Measurements from ENCODE around the gene TRIM27.
"Not testable (repeated sequence)": the region's sequence is repeated elsewhere in the genome, so short reads cannot be mapped to it uniquely, and the experiment has no call there.

TRIM27 gene

DNA sequence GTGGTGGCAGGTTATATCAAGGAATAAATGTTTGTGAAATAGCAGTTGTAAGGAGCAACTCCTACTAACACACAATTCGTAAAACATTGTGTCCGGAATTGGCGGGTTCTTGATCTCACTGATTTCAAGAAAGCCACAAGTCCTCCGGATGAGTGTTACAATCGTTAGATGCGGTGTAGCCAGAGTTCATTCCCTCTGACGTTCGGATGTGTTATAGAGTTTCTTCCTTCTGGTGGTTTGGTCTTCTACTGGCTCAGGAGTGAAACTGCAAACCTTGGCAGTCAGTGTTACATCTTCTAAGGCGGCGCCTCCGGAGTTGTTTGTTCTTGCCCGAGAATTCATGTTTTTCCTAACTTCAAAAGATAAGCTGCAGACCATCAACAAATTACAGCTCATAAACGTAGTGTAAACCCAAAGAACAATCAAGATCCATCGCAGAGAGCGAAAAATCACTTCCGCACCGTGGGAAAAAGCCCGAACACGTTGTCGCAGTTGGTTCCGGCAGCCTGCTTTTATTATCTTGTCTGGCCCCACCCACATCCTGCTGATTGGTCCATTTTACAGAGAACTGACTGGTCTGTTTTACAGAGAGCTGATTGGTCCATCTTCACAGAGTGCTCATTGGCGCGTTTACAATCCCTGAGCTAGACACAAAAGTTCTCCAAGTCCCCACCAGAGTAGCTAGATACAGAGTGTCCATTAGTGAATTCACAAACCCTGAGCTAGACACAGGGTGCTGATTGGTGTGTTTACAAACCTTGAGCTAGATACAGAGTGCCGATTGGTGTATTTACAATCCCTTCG, 58.2 kb downstream of the TRIM27 start:
- DNase-seq (ENCODE audit: low read depth in 1 of 2, low spot score in 1 of 2), result peak in 1 of 2 donors; percentile 62

- DNase-seq (ENCODE audit: low read depth in 1 of 2, low spot score in 1 of 2), result no peak
Measured at GRCh38 chr6:28864326-28864923, 59.4 kb downstream of the TRIM27 start.

GRCh38 chr6:28863604-28864325, 60.0 kb downstream of the TRIM27 start:
- DNase-seq (ENCODE audit: low read depth in 1 of 2, low spot score in 1 of 2), result peak; percentile 89 to 91

DNA sequence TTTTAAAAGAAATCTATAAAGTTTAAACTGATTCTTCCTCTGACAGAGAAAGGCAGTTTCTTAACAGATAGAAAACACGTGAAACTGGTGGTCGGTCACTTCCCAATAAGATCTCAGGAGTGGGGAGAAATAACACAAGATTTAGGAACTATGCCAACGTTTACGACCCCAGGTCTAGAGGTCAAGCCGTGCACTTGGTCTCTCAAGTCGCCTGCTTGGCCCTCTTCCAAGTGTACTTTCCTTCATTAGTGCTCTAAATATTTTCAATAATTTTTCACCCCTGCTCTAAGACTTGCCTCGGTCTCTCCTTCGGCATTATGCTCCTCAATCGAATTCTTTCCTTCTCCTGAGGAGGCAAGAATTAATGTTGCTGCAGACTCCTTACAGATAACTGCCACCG, 61.7 kb downstream of the TRIM27 start:
- DNase-seq (ENCODE audit: low read depth in 1 of 2, low spot score in 1 of 2), result no peak

GRCh38 chr6:28861339-28861738, 62.4 kb downstream of the TRIM27 start:
- DNase-seq (ENCODE audit: low read depth in 1 of 2, low spot score in 1 of 2), result no peak

GRCh38 chr6:28860581-28860980, 63.2 kb downstream of the TRIM27 start:
- no peak for DNase-seq (ENCODE audit: low read depth in 1 of 2, low spot score in 1 of 2)

- DNase-seq (ENCODE audit: low read depth in 1 of 2, low spot score in 1 of 2), result no peak
Measured at GRCh38 chr6:28858963-28859362, 64.8 kb downstream of the TRIM27 start.

GRCh38 chr6:28856620-28857005, 67.2 kb downstream of the TRIM27 start:
- no peak for DNase-seq (ENCODE audit: low read depth in 1 of 2, low spot score in 1 of 2)

GRCh38 chr6:28854405-28854804, 69.4 kb downstream of the TRIM27 start:
- not testable (repeated sequence) for DNase-seq (ENCODE audit: low read depth in 1 of 2, low spot score in 1 of 2)
